H1 (cell line): ENCODE results near the gene LRRC8D. TPM values are rescaled to one million over a fixed set of nuclear protein-coding genes. Genes with fewer than 3 reads are reported as not detected.

Experiments used
- CTCF ChIA-PET: fragments of 300-600 bp; sonication (Branson Sonifier 250); formaldehyde crosslinking; loops from one replicate; lab custom pipeline; 2021; ENCODE audit not compliant: partially characterized antibody; lab: Charles Lee
- POLR2A ChIA-PET: fragments of 300-600 bp; sonication (Branson Sonifier 250); formaldehyde crosslinking; loops from one replicate; lab custom pipeline; 2021; ENCODE audit warnings: inconsistent platforms; ENCODE audit not compliant: partially characterized antibody; lab: Charles Lee
- DNase-seq, 2 experiments: peaks; one replicate each; pipeline versions ENCODE4 v3.0.0 to v3.0.0-alpha.2; 2010 to 2022; ENCODE audit warnings: low spot score in 2 of 2, low read depth in 1 of 2, mixed read lengths in 1 of 2
- FAIRE-seq: peaks from 2 replicates; lab custom pipeline; 2011; peaks lifted over from hg19 to GRCh38; lab: Jason Lieb, UNC
- H2AFZ ChIP-seq: 2 replicates; pipeline ENCODE4 v1.8.1; 2012; ENCODE audit warnings: low read length, inconsistent platforms
- H2AK5ac ChIP-seq: 2 replicates; pipeline ENCODE4 v1.6.1; 2013; ENCODE audit warnings: low read depth, low read length
- H2BK120ac ChIP-seq: replicated peaks from 2 replicates; pipeline ENCODE3; 2013; ENCODE audit warnings: low read depth, low read length, inconsistent platforms
- H2BK12ac ChIP-seq: 2 replicates; pipeline ENCODE4 v1.6.1; 2013; ENCODE audit warnings: low read depth, low read length
- H2BK15ac ChIP-seq: 2 replicates; pipeline ENCODE4 v1.6.1; 2013; ENCODE audit warnings: low read length
- H2BK20ac ChIP-seq: 2 replicates; pipeline ENCODE4 v1.6.1; 2013; ENCODE audit warnings: low read length
- H2BK5ac ChIP-seq: 2 replicates; pipeline ENCODE4 v1.6.1; 2013; ENCODE audit warnings: low read depth, low read length
- H3K14ac ChIP-seq: 2 replicates; pipeline ENCODE4 v1.6.1; 2013; ENCODE audit warnings: inconsistent platforms; ENCODE audit not compliant: insufficient read length
- H3K18ac ChIP-seq: 2 replicates; pipeline ENCODE4 v1.6.1; 2013; ENCODE audit warnings: low read length; ENCODE audit errors: extremely low read depth
- H3K23ac ChIP-seq: 2 replicates; pipeline ENCODE4 v1.6.1; 2013; ENCODE audit warnings: inconsistent platforms; ENCODE audit not compliant: insufficient read length
- H3K23me2 ChIP-seq: 2 replicates; pipeline ENCODE4 v1.6.1; 2013; ENCODE audit warnings: low read depth, low read length
- H3K27ac ChIP-seq: 2 replicates; pipeline ENCODE4 v1.6.1; 2011; ENCODE audit warnings: low read depth, low read length, inconsistent platforms
- H3K27me3 ChIP-seq, 4 experiments: replicated peaks in 1 of 4; 1 replicate in 1 of 4; 2 replicates in 3 of 4; pipeline versions ENCODE4 v1.6.1 to v1.8.1; 2011 to 2013; ENCODE audit warnings: low read length in 3 of 4, mild to moderate bottlenecking in 3 of 4, inconsistent platforms in 2 of 4, mixed read lengths in 2 of 4, moderate library complexity in 1 of 4; ENCODE audit not compliant: control insufficient read depth in 3 of 4, insufficient read depth in 3 of 4; ENCODE audit errors: extremely low read depth in 1 of 4
- H3K36me3 ChIP-seq, 4 experiments: 2 replicates each; pipeline versions ENCODE4 v1.6.1 to v1.8.1; 2011 to 2013; ENCODE audit warnings: mild to moderate bottlenecking in 4 of 4, low read length in 3 of 4, moderate library complexity in 2 of 4, control low read depth in 1 of 4, inconsistent platforms in 1 of 4; ENCODE audit not compliant: insufficient read depth in 4 of 4, control insufficient read depth in 2 of 4
- H3K4ac ChIP-seq: replicated peaks from 2 replicates; pipeline ENCODE3; 2013; ENCODE audit warnings: low read length, low read depth, mixed read lengths, inconsistent platforms; ENCODE audit not compliant: insufficient read length
- H3K4me1 ChIP-seq, 4 experiments: replicated peaks in 1 of 4; 1 replicate in 1 of 4; 2 replicates in 3 of 4; pipeline versions ENCODE4 v1.6.1 to v1.8.1; 2011 to 2013; ENCODE audit warnings: low read length in 3 of 4, inconsistent platforms in 2 of 4, mixed read lengths in 1 of 4; ENCODE audit not compliant: insufficient read depth in 4 of 4, control insufficient read depth in 3 of 4
- H3K4me2 ChIP-seq, 2 experiments: 2 replicates each; pipeline versions ENCODE4 v1.6.1 to v1.8.1; 2011 to 2013; ENCODE audit warnings: low read depth in 2 of 2, low read length in 2 of 2, control low read depth in 1 of 2, inconsistent platforms in 1 of 2, mild to moderate bottlenecking in 1 of 2; ENCODE audit not compliant: insufficient read depth in 1 of 2
- H3K4me3 ChIP-seq, 4 experiments: fragments of 200-600, 300-600 bp in 1 of 4; sonication (generic), shearing (Covaris generic), sonication (Bioruptor Twin) in 1 of 4; 2 replicates each; pipeline versions ENCODE4 v1.5.1 to v1.8.1; 2011 to 2016; ENCODE audit warnings: low read length in 4 of 4, low read depth in 3 of 4, control low read depth in 2 of 4, inconsistent platforms in 2 of 4, mild to moderate bottlenecking in 2 of 4, mixed read lengths in 1 of 4, moderate library complexity in 1 of 4; ENCODE audit not compliant: insufficient read depth in 2 of 4; ENCODE audit errors: extremely low read depth in 1 of 4
- H3K56ac ChIP-seq: replicated peaks from 2 replicates; pipeline ENCODE3; 2013; ENCODE audit warnings: low read depth, mild to moderate bottlenecking, mixed read lengths, low read length, inconsistent platforms; ENCODE audit not compliant: insufficient read length
- H3K79me1 ChIP-seq: 2 replicates; pipeline ENCODE4 v1.6.1; 2013; ENCODE audit warnings: low read depth, low read length, control low read depth
- H3K79me2 ChIP-seq, 2 experiments: 2 replicates each; pipeline versions ENCODE4 v1.6.1 to v1.8.1; 2012 to 2013; ENCODE audit warnings: low read length in 2 of 2, mild to moderate bottlenecking in 2 of 2, inconsistent platforms in 1 of 2; ENCODE audit not compliant: insufficient read depth in 2 of 2, control insufficient read depth in 1 of 2
- H3K9ac ChIP-seq, 4 experiments: replicated peaks in 1 of 4; 1 replicate in 1 of 4; 2 replicates in 3 of 4; pipeline versions ENCODE4 v1.6.1 to v1.8.1; 2011 to 2013; ENCODE audit warnings: low read depth in 3 of 4, low read length in 3 of 4, control low read depth in 2 of 4, mild to moderate bottlenecking in 2 of 4, moderate library complexity in 2 of 4, inconsistent platforms in 1 of 4; ENCODE audit errors: extremely low read depth in 1 of 4
- H3K9me3 ChIP-seq, 2 experiments: 2 replicates each; pipeline versions ENCODE4 v1.6.1 to v1.8.1; 2012 to 2013; ENCODE audit warnings: mild to moderate bottlenecking in 2 of 2, moderate library complexity in 2 of 2, control low read depth in 1 of 2, inconsistent platforms in 1 of 2, low read depth in 1 of 2, low read length in 1 of 2, mixed read lengths in 1 of 2; ENCODE audit not compliant: insufficient read depth in 2 of 2
- H4K20me1 ChIP-seq, 2 experiments: replicated peaks in 1 of 2; 2 replicates each; pipeline versions ENCODE3 to v1.8.1; 2011 to 2013; ENCODE audit warnings: inconsistent platforms in 2 of 2, low read length in 2 of 2, mild to moderate bottlenecking in 1 of 2; ENCODE audit not compliant: insufficient read depth in 2 of 2, control insufficient read depth in 1 of 2
- H4K5ac ChIP-seq: 2 replicates; pipeline ENCODE4 v1.6.1; 2013; ENCODE audit warnings: low read length, low read depth, mixed read lengths, inconsistent platforms; ENCODE audit not compliant: insufficient read length
- H4K8ac ChIP-seq: 2 replicates; pipeline ENCODE4 v1.8.0; 2013; ENCODE audit warnings: mild to moderate bottlenecking, moderate library complexity, low read length, inconsistent platforms; ENCODE audit not compliant: insufficient read depth; ENCODE audit errors: extremely low read depth
- H4K91ac ChIP-seq: replicated peaks from 2 replicates; pipeline ENCODE3; 2013; ENCODE audit warnings: low read length, mixed read lengths, inconsistent platforms; ENCODE audit not compliant: insufficient read length
- GTF2F1 ChIP-seq: IDR thresholded peaks from 2 replicates; pipeline ENCODE4 v1.6.1; 2012; ENCODE audit warnings: low read depth, low read length, improper control_type of control experiment, borderline replicate concordance
- WGBS, 2 experiments: shearing (Covaris generic) in 1 of 2; methylation state at CpG; one replicate each; pipeline versions ENCODE4 v1.1.6 to v1.1.7; 2013 to 2015; ENCODE audit warnings: low lambda C conversion rate in 2 of 2, mixed read lengths in 2 of 2, inconsistent platforms in 1 of 2, low coverage in 1 of 2, missing lambda C conversion rate in 1 of 2; ENCODE audit not compliant: insufficient replicate concordance in 2 of 2, insufficient coverage in 1 of 2, insufficient read length in 1 of 2; ENCODE audit errors: extremely low coverage in 1 of 2, missing lambda C conversion rate in 1 of 2; 5-methylcytosine and 5-hydroxymethylcytosine counted together
- polyA plus RNA-seq, 7 experiments: library from polyadenylated mRNA; depleted of rRNA in 3 of 7; stranded (reverse) in 5 of 7; unstranded in 2 of 7; fragments of >200 nt in 5 of 7; fragments of 200-250 nt in 2 of 7; gene quantifications; 1 replicate in 5 of 7; 2 replicates in 1 of 7; 4 replicates in 1 of 7; pipeline versions ENCODE4 v1.2.1 to v1.2.3, GENCODE V29; 2011 to 2013; ENCODE audit warnings: missing spikeins in 2 of 7, mixed read lengths in 2 of 7
- total RNA-seq: library from RNA; stranded (reverse); fragmentation: NEBNext Ultra II Directional; extraction: Animal tissue kit (Norgen Biotek cat#: 25700); gene quantifications from 2 replicates; pipeline ENCODE4 v1.2.1, GENCODE V29; 2021

The LRRC8D gene
- total and polyA plus RNA-seq, 2 of the 8 experiments (the other 6 are each of a cell fraction or from before 2014, with no cell fraction given), result 42.0 to 58.5 TPM

DNA sequence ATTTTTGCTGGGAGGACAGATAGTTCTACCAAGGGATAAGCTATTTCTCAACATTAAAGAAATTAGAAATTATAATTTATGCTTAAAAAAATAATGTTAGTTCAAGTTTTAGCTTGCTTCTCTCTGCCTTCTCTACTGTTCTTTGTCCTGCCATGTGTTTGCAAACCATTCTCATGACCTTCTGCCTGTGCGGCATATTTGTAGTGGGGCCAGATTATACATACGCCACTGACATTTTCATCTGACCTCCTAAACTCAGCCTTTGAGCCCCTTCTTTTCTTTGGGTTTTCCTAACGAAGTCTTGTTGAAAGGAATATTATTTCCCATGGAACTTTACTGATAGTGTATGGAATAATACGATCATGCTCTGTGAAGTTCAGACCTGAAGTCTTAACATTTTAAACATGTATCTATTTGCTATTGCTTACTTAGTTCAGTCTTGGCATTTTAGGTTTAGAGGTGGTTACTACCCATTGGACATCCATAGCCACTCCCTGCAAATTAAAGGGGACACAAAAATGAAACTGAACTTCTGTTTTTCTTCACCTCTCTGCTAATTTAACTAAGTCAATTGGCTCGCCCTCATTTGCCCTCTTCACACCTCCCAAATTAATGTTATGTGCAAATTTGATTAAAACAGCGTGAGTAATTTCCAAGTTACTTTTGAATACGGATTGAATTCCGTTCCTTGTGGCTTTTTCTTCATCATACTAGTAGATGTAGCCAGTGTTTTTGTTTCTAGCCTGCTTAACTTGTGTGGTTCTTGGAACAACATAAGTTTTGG is 15.6 kb downstream of the LRRC8D start:
- H3K4me2 ChIP-seq, result peak overlapping the region; percentile 47 to 51; a peak in 2 of 4 replicates
- POLR2A ChIA-PET, result interaction anchor here (6.8 kb wide), 1 partner anchor 14 kb away, joined by 87 read pairs; the partner anchor contains the start of gene LRRC8D

More for the DNA sequence above, 15.6 kb downstream of the LRRC8D start:
- Histone ChIP-seq H4K20me1 (peaks cover 6 to 14% of the 10 kb centered on the region in 2 experiments), H3K79me1 (peaks cover 10% of the 10 kb centered on the region), H3K23ac (no peak overlapping the region), H2BK20ac (no peak overlapping the region), H3K4me1 (peaks cover 12 to 32% (median 28%) of the 10 kb centered on the region in 4 experiments), H3K4ac (no peak overlapping the region), H3K56ac (no peak overlapping the region), H2BK12ac (0 out of 2 replicates have a peak overlapping the region, but pooled peaks have one; percentile 13), H3K9me3 (no peaks in the 10 kb centered on the region), H3K4me3 (peak overlapping the region in 1 of 4 experiments; percentile 43; a peak in 3 of 8 replicates), H3K36me3 (no peaks in the 10 kb centered on the region)
- CTCF ChIA-PET, result interaction anchor here (0.7 to 3.8 kb wide), 4 partner anchors 12 to 221 kb away, joined by 3 to 23 read pairs (median 4); no protein-coding TSS in a partner anchor
- no peak for TF ChIP-seq GTF2F1
- TF ChIP-seq, all 59 proteins: peak for 0
- no peak overlapping the region for H2BK120ac ChIP-seq
- no peak overlapping the region for H2AK5ac ChIP-seq
- no peak overlapping the region for H2AFZ ChIP-seq
- H2BK15ac ChIP-seq, result no peak overlapping the region
- H3K9ac ChIP-seq, result no peak overlapping the region
- no peak overlapping the region for H4K5ac ChIP-seq
- no peak overlapping the region for H3K27ac ChIP-seq
- peaks cover 0 to 100% of the 10 kb centered on the region in 2 experiments for H3K79me2 ChIP-seq
- H4K91ac ChIP-seq, result no peak overlapping the region
- H3K27me3 ChIP-seq, result no peaks in the 10 kb centered on the region
- no peak overlapping the region for H4K8ac ChIP-seq
- DNase-seq (no peak), FAIRE-seq (no peak)
- peak overlapping the region; percentile 53; the same call in 1 of the 2 replicates for H2BK5ac ChIP-seq
- 81% methylated on average over 8 of the region's 8 CpGs; no CpG with 5 or more reads in 1 of the 2 experiments for WGBS, 2 experiments
- H3K23me2 ChIP-seq, result no peaks in the 10 kb centered on the region
- H3K14ac ChIP-seq, result no peak overlapping the region
- no peak overlapping the region; the same call in 1 of the 2 replicates for H3K18ac ChIP-seq
